Endothelial cell of umbilical vein (primary cell): ENCODE measurements around the gene DIS3L2. TPM values are rescaled to one million over a fixed set of nuclear protein-coding genes. Genes with fewer than 3 reads are reported as not detected.

Experiments
- BruUV-seq: library from RNA; stranded (reverse); fragments of 400-500 nt; replicated peaks from 2 replicates; lab custom pipeline; 2021; lab: Mats Ljungman, UMichigan
- CTCF ChIA-PET: fragments of 300-600, 350-600 bp; sonication (Branson Sonifier 250); formaldehyde crosslinking; loops from one replicate; lab custom pipeline; 2021; ENCODE audit warnings: antibody characterized with exemption, inconsistent platforms; lab: Charles Lee
- POLR2A ChIA-PET: fragments of 300-600, 350-600 bp; sonication (Branson Sonifier 250); formaldehyde crosslinking; loops from one replicate; lab custom pipeline; 2021; ENCODE audit warnings: antibody characterized with exemption, inconsistent platforms; lab: Charles Lee
- DNase-seq: peaks from one replicate; pipeline ENCODE4 v3.0.0-alpha.2; 2011; ENCODE audit warnings: low read depth, low spot score
- FAIRE-seq: peaks from 2 replicates; lab custom pipeline; 2011; peaks lifted over from hg19 to GRCh38; lab: Jason Lieb, UNC
- H2AFZ ChIP-seq: 2 replicates; pipeline ENCODE4 v1.6.0; 2012; ENCODE audit warnings: low read depth, low read length, control low read depth, inconsistent platforms
- H3K27ac ChIP-seq: 2 replicates; pipeline ENCODE4 v1.5.1; 2011; ENCODE audit warnings: low read depth, mild to moderate bottlenecking, control low read depth, low read length, moderate library complexity; ENCODE audit not compliant: insufficient read depth
- H3K27me3 ChIP-seq, 2 experiments: 2 replicates each; pipeline versions ENCODE4 v1.6.0 to v1.6.1; 2011; ENCODE audit warnings: low read length in 2 of 2, mixed read lengths in 1 of 2; ENCODE audit not compliant: control insufficient read depth in 2 of 2, insufficient read depth in 2 of 2
- H3K36me3 ChIP-seq, 2 experiments: 2 replicates in 1 of 2; 3 replicates in 1 of 2; pipeline ENCODE4 v1.5.1; 2011; ENCODE audit warnings: low read length in 2 of 2, mild to moderate bottlenecking in 1 of 2, moderate library complexity in 1 of 2; ENCODE audit not compliant: control insufficient read depth in 2 of 2, insufficient read depth in 2 of 2; ENCODE audit errors: extremely low read depth in 1 of 2
- H3K4me1 ChIP-seq: 3 replicates; pipeline ENCODE4 v1.5.1; 2011; ENCODE audit warnings: mild to moderate bottlenecking, low read length; ENCODE audit not compliant: control insufficient read depth, insufficient read depth; ENCODE audit errors: extremely low read depth
- H3K4me2 ChIP-seq: 2 replicates; pipeline ENCODE4 v1.6.1; 2011; ENCODE audit warnings: low read length, control low read depth, mixed read lengths; ENCODE audit not compliant: insufficient read depth
- H3K4me3 ChIP-seq, 3 experiments: fragments of 200-600 bp in 1 of 3; sonication (generic), shearing (Covaris generic) in 1 of 3; replicated peaks in 1 of 3; 2 replicates each; pipeline ENCODE4 v1.5.1; 2011 to 2016; ENCODE audit warnings: control low read depth in 3 of 3, low read length in 3 of 3, mild to moderate bottlenecking in 2 of 3, inconsistent platforms in 1 of 3, low read depth in 1 of 3, moderate library complexity in 1 of 3; ENCODE audit not compliant: insufficient read depth in 1 of 3
- H3K79me2 ChIP-seq: 2 replicates; pipeline ENCODE4 v1.6.0; 2012; ENCODE audit warnings: low read length, inconsistent platforms; ENCODE audit not compliant: control insufficient read depth, insufficient read depth
- H3K9ac ChIP-seq: replicated peaks from 2 replicates; pipeline ENCODE3; 2011; ENCODE audit warnings: low read length, control low read depth; ENCODE audit not compliant: insufficient read depth; ENCODE audit errors: extremely low read depth
- H3K9me1 ChIP-seq: replicated peaks from 3 replicates; pipeline ENCODE4 v1.6.0; 2011; ENCODE audit warnings: mild to moderate bottlenecking, low read length; ENCODE audit not compliant: control insufficient read depth, insufficient read depth; ENCODE audit errors: extremely low read depth
- H3K9me3 ChIP-seq: replicated peaks from 2 replicates; pipeline ENCODE4 v1.5.1; 2012; ENCODE audit warnings: low read length, inconsistent platforms; ENCODE audit not compliant: control insufficient read depth, insufficient read depth
- H4K20me1 ChIP-seq: replicated peaks from 2 replicates; pipeline ENCODE3; 2011; ENCODE audit warnings: mild to moderate bottlenecking, low read length; ENCODE audit not compliant: control insufficient read depth, insufficient read depth; ENCODE audit errors: extremely low read depth
- CTCF ChIP-seq, 2 donors: IDR thresholded peaks; 1 replicate in 1 of 2; 2 replicates in 1 of 2; pipeline ENCODE4 v1.5.1; 2011; ENCODE audit warnings: low read length in 2 of 2, mild to moderate bottlenecking in 2 of 2, moderate library complexity in 2 of 2, control low read depth in 1 of 2, inconsistent platforms in 1 of 2, low read depth in 1 of 2; ENCODE audit not compliant: insufficient read depth in 1 of 2; ENCODE audit errors: extremely low read depth in 1 of 2
- EZH2 ChIP-seq: IDR thresholded peaks from 2 replicates; pipeline ENCODE4 v1.6.1; 2012; ENCODE audit warnings: borderline replicate concordance, low read depth, mild to moderate bottlenecking, moderate library complexity, low read length, inconsistent platforms; ENCODE audit not compliant: severe bottlenecking
- FOS ChIP-seq: IDR thresholded peaks from 2 replicates; pipeline ENCODE4 v1.6.1; 2011; ENCODE audit warnings: mild to moderate bottlenecking, low read length, moderate library complexity, borderline replicate concordance; ENCODE audit not compliant: insufficient read depth
- GATA2 ChIP-seq: IDR thresholded peaks from 2 replicates; pipeline ENCODE4 v1.7.0; 2011; ENCODE audit warnings: low read depth, mild to moderate bottlenecking, moderate library complexity, mixed read lengths, low read length; ENCODE audit not compliant: insufficient read length, insufficient read depth
- JUN ChIP-seq: IDR thresholded peaks from 2 replicates; pipeline ENCODE4 v1.6.1; 2011; ENCODE audit warnings: borderline replicate concordance, low read depth; ENCODE audit not compliant: insufficient read length, insufficient read depth
- MAX ChIP-seq: IDR thresholded peaks from 2 replicates; pipeline ENCODE4 v1.6.1; 2011; ENCODE audit not compliant: insufficient read depth, insufficient read length
- MYC ChIP-seq: IDR thresholded peaks from one replicate; pipeline ENCODE4 v1.6.1; 2011; ENCODE audit warnings: mild to moderate bottlenecking, low read depth, low read length
- POLR2A ChIP-seq: IDR thresholded peaks from 2 replicates; pipeline ENCODE4 v1.6.1; 2012; ENCODE audit warnings: low read depth, mild to moderate bottlenecking, control low read depth, low read length
- POLR2AphosphoS5 ChIP-seq: IDR thresholded peaks from 2 replicates; pipeline ENCODE4 v1.6.1; 2012; ENCODE audit warnings: low read depth, mild to moderate bottlenecking, control low read depth, low read length, moderate library complexity; ENCODE audit not compliant: insufficient read depth
- dilution Hi-C: fragments of 300-500 bp; cut with MboI; formaldehyde crosslinking; loops from one replicate; pipeline ENCODE4 v1.15.0; 2019; ENCODE audit warnings: low sequenced_read_pairs; ENCODE audit not compliant: extremely low pct_ligation_motif_present
- intact Hi-C: fragments of 100-400 bp; cut with micrococcal nuclease; formaldehyde crosslinking; loops from one replicate; pipeline ENCODE4 v1.10.0; 2022
- polyA plus RNA-seq, 4 experiments: library from polyadenylated mRNA; depleted of rRNA in 3 of 4; stranded (reverse) in 3 of 4; unstranded in 1 of 4; fragments of >200 nt; gene quantifications; 2 replicates each; pipeline versions ENCODE4 v1.2.1 to v1.2.3, GENCODE V29; 2011 to 2012; ENCODE audit warnings: missing spikeins in 1 of 4
- total RNA-seq: library from RNA; stranded (reverse); gene quantifications from 2 replicates; pipeline ENCODE4 v1.2.3, GENCODE V29; 2021

Gene DIS3L2
- total and polyA plus RNA-seq, 2 donors (not counting 3 experiments of a cell fraction or from before 2014, with no cell fraction given), result 14.6 to 31.2 TPM

GRCh38 chr2:232282508-232283055 lies 321.1 kb downstream of the DIS3L2 start:
- FAIRE-seq, result no peak
- BruUV-seq, result no TSS peak
- Histone ChIP-seq H4K20me1 (no peaks in the 10 kb centered on the region), H3K9ac (no peak overlapping the region), H3K4me2 (no peak overlapping the region), H3K27me3 (no peaks in the 10 kb centered on the region), H3K9me3 (no peaks in the 10 kb centered on the region), H3K9me1 (no peaks in the 10 kb centered on the region), H3K4me1 (no peaks in the 10 kb centered on the region), H3K36me3 (no peaks in the 10 kb centered on the region), H2AFZ (no peak overlapping the region), H3K4me3 (no peak overlapping the region), H3K27ac (no peak overlapping the region), H3K79me2 (no peaks in the 10 kb centered on the region)
- DNase-seq, result no peak
- dilution Hi-C loops (no loop called here), intact Hi-C loops (no loop called here)
- CTCF ChIA-PET, result interaction anchor here (1.2 to 3.1 kb wide), 2 partner anchors 10 kb away, joined by 3 to 18 read pairs; no protein-coding TSS in a partner anchor
- POLR2A ChIA-PET, result no interaction called here
- TF ChIP-seq POLR2A (no peak), POLR2AphosphoS5 (no peak), MAX (no peak), FOS (no peak), CTCF (IDR thresholded peaks at IDR 0.05; ENCODE audit: extremely low read depth in 1 of 2, insufficient read depth in 1 of 2, low read depth in 1 of 2, low read length in 2 of 2) (no peak), EZH2 (no peak), JUN (no peak), MYC (no peak), GATA2 (no peak)
